ENCODE data around the gene PAFAH2. TPM values are rescaled to one million over a fixed set of nuclear protein-coding genes. Genes with fewer than 3 reads are reported as not detected.

Gene PAFAH2
- total and polyA plus RNA-seq, 2 of the 13 experiments (the other 11 are each of a cell fraction or from before 2014, with no cell fraction given) = 6.9 to 9.4 TPM

DNA sequence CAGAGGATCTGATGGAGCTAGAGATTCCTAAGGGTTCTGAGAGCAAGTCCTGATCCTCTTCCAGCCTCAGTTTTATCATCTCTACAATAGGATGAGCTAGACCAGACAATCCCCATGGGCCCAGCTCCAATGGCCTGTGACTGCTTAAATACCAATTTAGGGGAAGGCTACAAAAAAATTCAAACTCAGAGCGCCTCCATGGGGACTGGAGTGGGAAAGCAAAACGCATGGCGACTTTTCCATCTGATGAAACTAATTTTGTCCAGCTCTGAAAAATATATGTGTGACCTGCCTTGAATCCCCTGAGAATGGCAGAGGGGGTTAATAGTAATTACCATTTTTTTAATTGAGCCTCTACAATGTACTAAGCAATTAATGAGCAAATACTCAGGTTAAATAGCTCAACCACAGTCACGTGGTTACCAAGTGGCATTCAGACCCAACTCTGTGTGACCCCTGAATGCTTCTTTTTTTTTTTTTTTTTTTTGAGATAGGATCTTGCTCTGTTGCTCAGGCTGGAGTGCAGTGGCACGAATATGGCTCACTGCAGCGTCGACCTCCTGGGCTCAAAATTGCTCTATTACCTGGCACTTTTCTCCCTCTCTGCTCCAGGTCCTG is 32.1 kb upstream of the PAFAH2 start:
- BruUV-seq (replicated peaks) = no TSS peak
- in situ Hi-C loops (cut with HindIII; ENCODE audit: extremely low pct_ligation_motif_present, low pct_unique_long_range_greater_than_20kb) (no loop called here), intact Hi-C loops (cut with micrococcal nuclease; ENCODE audit: unreplicated experiment) (no loop called here)
- ChIA-PET CTCF (ENCODE audit: low intra/inter-chr PET ratio, low total read pairs) (no interaction called here), POLR2A (no interaction called here)
- ATAC-seq (no peak), DNase-seq (ENCODE audit: low spot score) (no peak), FAIRE-seq (no peak)
- TF ChIP-seq FOXP1 (IDR thresholded peaks at IDR 0.05) = no peak
- TF ChIP-seq FOXP1 (CRISPR knock-in tag; IDR thresholded peaks at IDR 0.05) = no peak
- TF ChIP-seq, protein P1, sequence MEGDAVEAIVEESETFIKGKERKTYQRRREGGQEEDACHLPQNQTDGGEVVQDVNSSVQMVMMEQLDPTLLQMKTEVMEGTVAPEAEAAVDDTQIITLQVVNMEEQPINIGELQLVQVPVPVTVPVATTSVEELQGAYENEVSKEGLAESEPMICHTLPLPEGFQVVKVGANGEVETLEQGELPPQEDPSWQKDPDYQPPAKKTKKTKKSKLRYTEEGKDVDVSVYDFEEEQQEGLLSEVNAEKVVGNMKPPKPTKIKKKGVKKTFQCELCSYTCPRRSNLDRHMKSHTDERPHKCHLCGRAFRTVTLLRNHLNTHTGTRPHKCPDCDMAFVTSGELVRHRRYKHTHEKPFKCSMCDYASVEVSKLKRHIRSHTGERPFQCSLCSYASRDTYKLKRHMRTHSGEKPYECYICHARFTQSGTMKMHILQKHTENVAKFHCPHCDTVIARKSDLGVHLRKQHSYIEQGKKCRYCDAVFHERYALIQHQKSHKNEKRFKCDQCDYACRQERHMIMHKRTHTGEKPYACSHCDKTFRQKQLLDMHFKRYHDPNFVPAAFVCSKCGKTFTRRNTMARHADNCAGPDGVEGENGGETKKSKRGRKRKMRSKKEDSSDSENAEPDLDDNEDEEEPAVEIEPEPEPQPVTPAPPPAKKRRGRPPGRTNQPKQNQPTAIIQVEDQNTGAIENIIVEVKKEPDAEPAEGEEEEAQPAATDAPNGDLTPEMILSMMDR (CRISPR knock-in tag; IDR thresholded peaks at IDR 0.05) = peak; percentile 46
- TF ChIP-seq, protein P2, sequence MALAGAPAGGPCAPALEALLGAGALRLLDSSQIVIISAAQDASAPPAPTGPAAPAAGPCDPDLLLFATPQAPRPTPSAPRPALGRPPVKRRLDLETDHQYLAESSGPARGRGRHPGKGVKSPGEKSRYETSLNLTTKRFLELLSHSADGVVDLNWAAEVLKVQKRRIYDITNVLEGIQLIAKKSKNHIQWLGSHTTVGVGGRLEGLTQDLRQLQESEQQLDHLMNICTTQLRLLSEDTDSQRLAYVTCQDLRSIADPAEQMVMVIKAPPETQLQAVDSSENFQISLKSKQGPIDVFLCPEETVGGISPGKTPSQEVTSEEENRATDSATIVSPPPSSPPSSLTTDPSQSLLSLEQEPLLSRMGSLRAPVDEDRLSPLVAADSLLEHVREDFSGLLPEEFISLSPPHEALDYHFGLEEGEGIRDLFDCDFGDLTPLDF (CRISPR knock-in tag; IDR thresholded peaks at IDR 0.05) = no peak
- TF ChIP-seq, protein P3, sequence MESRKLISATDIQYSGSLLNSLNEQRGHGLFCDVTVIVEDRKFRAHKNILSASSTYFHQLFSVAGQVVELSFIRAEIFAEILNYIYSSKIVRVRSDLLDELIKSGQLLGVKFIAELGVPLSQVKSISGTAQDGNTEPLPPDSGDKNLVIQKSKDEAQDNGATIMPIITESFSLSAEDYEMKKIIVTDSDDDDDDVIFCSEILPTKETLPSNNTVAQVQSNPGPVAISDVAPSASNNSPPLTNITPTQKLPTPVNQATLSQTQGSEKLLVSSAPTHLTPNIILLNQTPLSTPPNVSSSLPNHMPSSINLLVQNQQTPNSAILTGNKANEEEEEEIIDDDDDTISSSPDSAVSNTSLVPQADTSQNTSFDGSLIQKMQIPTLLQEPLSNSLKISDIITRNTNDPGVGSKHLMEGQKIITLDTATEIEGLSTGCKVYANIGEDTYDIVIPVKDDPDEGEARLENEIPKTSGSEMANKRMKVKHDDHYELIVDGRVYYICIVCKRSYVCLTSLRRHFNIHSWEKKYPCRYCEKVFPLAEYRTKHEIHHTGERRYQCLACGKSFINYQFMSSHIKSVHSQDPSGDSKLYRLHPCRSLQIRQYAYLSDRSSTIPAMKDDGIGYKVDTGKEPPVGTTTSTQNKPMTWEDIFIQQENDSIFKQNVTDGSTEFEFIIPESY (CRISPR knock-in tag; IDR thresholded peaks at IDR 0.05) = peak; percentile 47; the same call in 1 of the 2 replicates
- no peak for TF ChIP-seq ZNF672 (CRISPR knock-in tag; IDR thresholded peaks at IDR 0.05)
- TF ChIP-seq ZNF629 (CRISPR knock-in tag; conservative IDR thresholded peaks at IDR 0.05) = peak; percentile 71
- TF ChIP-seq STAG1 (CRISPR knock-in tag; IDR thresholded peaks at IDR 0.05) = peak; percentile 44
- no peak for TF ChIP-seq TBL1XR1 (IDR thresholded peaks at IDR 0.05; ENCODE audit: borderline replicate concordance, low read length, partially characterized antibody)
- H3K4me2 ChIP-seq (ENCODE audit: low read depth, low read length) = peak overlapping the region; percentile 73
- H3K79me2 ChIP-seq (ENCODE audit: insufficient read depth, low read length) = no peaks in the 10 kb centered on the region
- no peak overlapping the region for H3K9ac ChIP-seq (ENCODE audit: insufficient read depth, low read depth, low read length)
- 60% methylated on average over 7 of the region's 7 CpGs for WGBS (ENCODE audit: low lambda C conversion rate)
- no peak overlapping the region for H3K27ac ChIP-seq (ENCODE audit: extremely low read length, insufficient read depth, low read length)
- H3K4me3 ChIP-seq (replicated peaks in 1 of 3; ENCODE audit: insufficient read depth in 1 of 3, low read depth in 2 of 3, low read length in 3 of 3) = no peak overlapping the region
- H4K20me1 ChIP-seq (ENCODE audit: insufficient read depth, low read length) = no peaks in the 10 kb centered on the region
- no peaks in the 10 kb centered on the region for H3K9me3 ChIP-seq (ENCODE audit: low read length)
- peaks cover 63% of the 10 kb centered on the region for H3K4me1 ChIP-seq (ENCODE audit: insufficient read depth, low read length)
- H3K36me3 ChIP-seq (replicated peaks in 1 of 2; ENCODE audit: control insufficient read depth in 1 of 2, insufficient read depth in 2 of 2, low read length in 2 of 2) = no peaks in the 10 kb centered on the region
- peaks cover 0 to 18% of the 10 kb centered on the region in 2 experiments; a peak in 4 of 5 replicates for H3K27me3 ChIP-seq (ENCODE audit: control insufficient read depth in 1 of 2, insufficient read depth in 2 of 2, low read length in 2 of 2)
- no peak overlapping the region for H2AFZ ChIP-seq (ENCODE audit: low read length)
